Ammon's horn (tissue), 1 donor: ENCODE data around the gene MAP3K9.
"Not testable (repeated sequence)": the region's sequence is repeated elsewhere in the genome, so short reads cannot be mapped to it uniquely, and the experiment has no call there.

Experiments used
- DNase-seq: peaks from one replicate; pipeline ENCODE4 v3.0.0-alpha.2; 2016; ENCODE audit warnings: low spot score

The MAP3K9 gene

GRCh38 chr14:70809225-70810219 is at the start of gene MAP3K9:
Gene MAP3K9 (minus strand): TSS chr14:70809513. CDS start chr14:70809171, 342 bp downstream.
- peak; percentile 95 for DNase-seq

- DNase-seq, result no peak
These were observed 49.3 kb upstream of the MAP3K9 start for GRCh38 chr14:70858641-70859040.

GRCh38 chr14:70857496-70857890 is 48.2 kb upstream of the MAP3K9 start:
- DNase-seq, result no peak

GRCh38 chr14:70856851-70857495 is 47.7 kb upstream of the MAP3K9 start:
- no peak for DNase-seq

DNA sequence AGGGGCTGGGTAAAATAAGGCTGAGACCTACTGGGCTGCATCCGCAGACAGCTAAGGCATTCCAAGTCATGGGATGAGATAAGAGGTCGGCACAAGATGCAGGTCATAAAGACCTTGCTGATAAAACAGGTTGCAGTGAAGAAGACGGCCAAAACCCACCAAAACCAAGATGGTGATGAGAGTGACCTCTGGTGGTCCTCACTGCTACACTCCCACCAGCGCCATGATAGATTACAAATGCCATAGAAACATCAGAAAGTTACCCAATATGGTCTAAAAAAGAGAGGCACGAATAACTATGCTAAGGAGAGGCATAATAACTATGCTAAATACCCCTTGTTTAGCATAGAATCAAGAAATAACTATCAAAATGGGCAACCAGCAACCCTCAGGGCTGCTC is 46.2 kb upstream of the MAP3K9 start:
- DNase-seq, result no peak

GRCh38 chr14:70853658-70854057 is 44.3 kb upstream of the MAP3K9 start:
- not testable (repeated sequence) for DNase-seq

DNA sequence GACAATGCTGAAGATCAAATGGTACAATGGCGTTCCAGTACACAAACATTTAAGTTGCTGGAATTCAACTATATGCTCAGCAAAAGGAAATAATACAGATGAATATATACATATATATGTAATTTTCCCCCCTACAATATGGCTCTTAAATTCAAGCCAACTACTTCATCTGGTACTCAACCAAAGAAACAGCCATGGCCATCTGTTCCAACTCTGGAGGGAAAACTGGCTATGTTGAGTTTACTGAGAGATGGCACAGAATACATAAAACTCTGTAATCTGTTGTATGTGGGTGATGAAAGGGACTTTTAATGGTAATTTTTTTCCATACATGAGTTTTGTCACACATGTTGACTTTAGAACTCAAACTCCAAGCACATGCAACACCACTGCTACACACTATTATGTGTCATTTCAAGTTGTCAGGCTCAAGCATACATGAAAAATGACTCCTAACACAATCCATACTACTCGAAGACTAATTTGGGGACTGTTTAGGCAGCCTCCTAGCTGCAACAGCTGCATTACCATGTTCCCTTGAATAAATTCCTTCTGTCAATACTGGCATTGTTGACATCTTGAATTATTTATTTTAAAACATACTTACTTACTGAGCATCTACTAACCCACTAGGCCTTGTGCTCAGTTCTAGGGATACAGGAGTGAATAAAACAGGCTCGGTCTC is 38.2 kb upstream of the MAP3K9 start:
- DNase-seq, result no peak

GRCh38 chr14:70845601-70846000 is 36.3 kb upstream of the MAP3K9 start:
- DNase-seq, result no peak

DNA sequence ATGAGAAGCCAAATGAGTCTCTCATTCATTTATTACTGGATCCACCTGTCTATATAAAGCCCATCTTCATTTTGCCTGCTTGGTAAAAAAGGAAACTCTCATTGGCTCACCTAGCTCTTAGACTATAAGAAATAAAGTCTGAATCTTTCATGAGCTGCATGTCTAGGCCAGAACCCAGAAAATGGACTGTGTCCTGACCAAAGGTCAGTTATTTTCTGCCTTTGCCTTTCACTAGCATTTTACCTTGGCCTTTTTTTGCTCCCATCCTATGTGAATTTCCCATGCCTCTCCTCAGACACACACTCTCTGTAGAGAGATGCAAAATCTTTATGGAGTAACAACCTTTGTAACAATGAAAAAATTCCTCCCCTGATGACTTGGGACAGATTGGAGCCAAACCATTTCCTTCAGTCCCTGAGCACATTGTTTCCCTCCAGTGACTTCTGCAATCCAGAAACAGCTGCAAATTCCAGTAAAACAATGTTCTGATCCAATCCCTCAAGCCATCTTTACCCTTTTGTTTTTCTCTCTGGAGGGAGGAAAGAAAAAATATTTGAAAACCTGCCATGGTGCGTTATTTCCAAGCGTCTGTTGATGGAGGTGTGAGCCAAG is 33.6 kb upstream of the MAP3K9 start:
- DNase-seq, result no peak

- DNase-seq, result no peak
These were observed 28.8 kb upstream of the MAP3K9 start for GRCh38 chr14:70838076-70838475.

DNA sequence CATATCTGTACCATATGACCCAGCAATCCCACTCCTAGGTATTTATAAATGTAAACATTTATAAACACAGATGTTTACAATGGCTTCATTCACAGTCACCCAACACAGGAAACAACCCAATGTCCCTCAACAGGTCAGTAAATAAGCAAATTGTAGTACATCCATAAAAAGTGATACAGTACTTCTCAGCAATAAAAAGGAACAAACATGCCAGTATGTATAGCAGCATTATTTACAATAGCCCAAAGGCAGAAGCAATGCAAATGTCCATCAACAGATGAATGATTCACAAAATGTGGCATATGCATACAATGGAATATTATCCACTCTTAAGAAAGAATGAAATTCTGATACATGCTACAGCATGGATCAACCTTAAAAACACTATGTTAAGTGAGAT is 27.6 kb upstream of the MAP3K9 start:
- DNase-seq, result no peak

GRCh38 chr14:70833884-70834283 is 24.6 kb upstream of the MAP3K9 start:
- no peak for DNase-seq

DNA sequence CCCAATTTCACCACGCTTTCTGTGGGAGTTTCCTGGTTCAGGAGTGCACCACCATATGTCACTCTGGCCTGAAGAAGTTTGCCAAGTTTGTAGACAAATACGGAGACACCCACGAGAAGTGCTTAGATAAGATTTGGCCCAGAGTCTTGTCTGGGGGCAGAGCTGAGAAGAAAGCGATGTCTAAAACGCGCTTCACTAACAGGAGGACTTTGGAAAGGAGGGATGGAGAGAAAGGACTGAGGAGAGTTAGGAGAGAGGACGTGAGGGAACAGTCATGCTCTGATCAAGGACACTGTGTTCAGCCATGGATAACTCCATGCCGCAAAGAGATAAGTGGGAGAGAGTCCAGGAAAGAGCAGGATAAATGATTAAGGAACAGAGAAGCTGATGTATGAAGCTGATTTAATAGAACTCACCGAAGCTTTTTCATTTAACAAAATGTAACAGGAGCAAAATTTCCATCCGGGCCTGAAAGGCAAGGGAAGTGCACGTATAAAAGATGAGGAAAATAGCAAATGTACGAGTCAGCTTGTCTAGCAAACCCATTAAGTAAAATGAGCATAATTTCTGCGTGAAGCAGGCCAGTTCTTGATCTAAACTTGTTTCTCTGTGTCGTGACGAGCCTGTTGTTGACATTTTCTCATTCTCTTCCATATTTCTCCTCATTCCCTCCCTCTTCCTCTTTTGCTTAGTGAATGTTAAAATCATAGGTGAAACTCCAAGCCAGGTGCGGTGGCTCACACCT is 23.4 kb upstream of the MAP3K9 start:
- DNase-seq, result no peak

- no peak for DNase-seq
These were observed 21.9 kb upstream of the MAP3K9 start for GRCh38 chr14:70830998-70831781.

DNA sequence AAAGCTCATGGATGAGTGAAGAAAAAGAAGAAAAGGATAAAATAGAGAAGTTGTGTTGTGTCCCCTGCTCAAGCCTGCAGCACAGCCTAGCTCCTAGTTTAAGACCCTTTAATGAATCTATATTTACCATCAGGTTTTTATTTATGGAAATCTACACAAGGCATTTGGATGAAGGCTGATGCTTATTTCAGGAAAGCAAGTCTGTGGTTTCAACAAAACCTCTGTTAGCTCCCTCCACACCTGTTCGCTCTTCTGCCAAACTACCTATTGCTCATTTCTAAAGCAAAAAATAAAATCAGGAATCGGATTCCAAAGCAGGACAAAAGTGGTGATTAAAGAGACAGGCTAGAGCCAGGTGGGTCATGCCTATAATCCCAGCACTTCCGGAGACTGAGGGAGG is 18.9 kb upstream of the MAP3K9 start:
- DNase-seq, result no peak

DNA sequence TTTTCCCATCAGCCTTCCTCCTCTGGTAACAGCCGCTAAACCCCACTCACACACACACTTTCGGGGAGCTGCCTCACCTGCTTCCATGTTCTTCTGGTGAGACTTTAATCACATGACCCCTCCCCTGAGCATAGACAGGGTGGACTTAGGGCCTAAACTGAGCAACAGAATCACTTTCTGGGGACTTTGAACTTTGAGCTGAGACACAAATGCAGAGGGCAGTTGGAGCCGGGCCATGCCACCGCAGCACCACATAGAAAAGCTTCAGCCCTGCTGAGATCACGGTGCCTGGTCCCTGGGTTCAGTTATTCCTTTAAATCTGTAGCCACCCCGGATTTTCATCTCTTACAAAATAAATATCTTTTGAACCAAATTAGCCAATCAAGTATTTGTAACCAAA is 18.4 kb upstream of the MAP3K9 start:
- no peak for DNase-seq

DNA sequence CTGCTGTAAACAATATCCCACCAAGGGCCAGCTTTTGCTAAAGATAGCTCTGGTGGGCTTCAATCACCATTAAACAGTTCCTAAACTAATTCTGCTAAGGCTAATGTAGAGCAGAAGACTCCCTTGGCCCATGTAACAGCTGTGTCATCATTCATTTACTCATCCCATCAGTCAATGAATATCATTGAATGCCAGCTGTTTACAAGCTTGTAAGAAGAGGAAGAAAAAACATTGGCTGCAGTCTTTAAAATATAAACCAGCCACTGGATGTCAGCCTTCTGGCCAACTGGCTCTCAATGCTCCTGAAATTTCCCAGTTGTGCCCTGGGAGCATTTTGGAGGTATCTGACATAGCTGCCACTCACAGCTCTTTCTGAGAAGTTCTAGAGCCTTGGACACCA is 18.0 kb upstream of the MAP3K9 start:
- no peak for DNase-seq

GRCh38 chr14:70823281-70823680 is 14.0 kb upstream of the MAP3K9 start:
- DNase-seq, result no peak

GRCh38 chr14:70822530-70823185 is 13.3 kb upstream of the MAP3K9 start:
- no peak for DNase-seq
